Lower leg skin (tissue), 4 donors: ENCODE data around the gene PDE3B. TPM values are rescaled to one million over a fixed set of nuclear protein-coding genes. Genes with fewer than 3 reads are reported as not detected.
"Not testable (repeated sequence)": the region's sequence is repeated elsewhere in the genome, so short reads cannot be mapped to it uniquely, and the experiment has no call there.

ENCODE experiments used
- DNase-seq, 2 donors: peaks; one replicate each; pipeline ENCODE4 v3.0.0-alpha.2; 2019; ENCODE audit warnings: low spot score in 2 of 2
- H3K4me3 ChIP-seq: fragments of 200-600 bp; sonication (generic); 2 replicates; pipeline ENCODE4 v1.5.1; 2017; ENCODE audit warnings: mild to moderate bottlenecking, low read depth; ENCODE audit not compliant: poor library complexity, severe bottlenecking
- CTCF ChIP-seq, 3 donors: fragments of 450-650 bp; IDR thresholded peaks; one replicate each; pipeline ENCODE4 v1.5.1; 2016; ENCODE audit warnings: antibody characterized with exemption in 3 of 3, mild to moderate bottlenecking in 3 of 3, moderate library complexity in 2 of 3
- POLR2A ChIP-seq, 2 donors: fragments of 450-650 bp; IDR thresholded peaks; one replicate each; pipeline ENCODE4 v1.6.1; 2016 to 2017; ENCODE audit warnings: antibody characterized with exemption in 2 of 2, mild to moderate bottlenecking in 1 of 2, moderate library complexity in 1 of 2
- WGBS, 2 donors: methylation state at CpG; one replicate each; pipeline ENCODE4 v1.1.5; 2018; 5-methylcytosine and 5-hydroxymethylcytosine counted together
- intact Hi-C: fragments of 100-400 bp; cut with DNase I; formaldehyde crosslinking; loops from one replicate; pipeline ENCODE4 v1.15.0; 2023; ENCODE audit warnings: low total_unique reads
- total RNA-seq, 4 donors: library from RNA; depleted of rRNA; stranded (reverse); fragments of >200 nt; gene quantifications; one replicate each; pipeline ENCODE4 v1.1.0, GENCODE V29; 2016

The PDE3B gene
- total RNA-seq, 4 donors from 2014 or later = 0.88 to 4.3 (median 2.1) TPM

GRCh38 chr11:14676068-14676467 lies 32.5 kb downstream of the PDE3B start:
- no peak for DNase-seq
- TF ChIP-seq CTCF (IDR thresholded peaks at IDR 0.05) (no peak), POLR2A (IDR thresholded peaks at IDR 0.05) (no peak)
- intact Hi-C loops = no loop called here
- 86 to 95% methylated on average over 2 of the region's 2 CpGs for WGBS, 2 donors
- no peak overlapping the region for H3K4me3 ChIP-seq

- intact Hi-C loops = no loop called here
- no peak for TF ChIP-seq POLR2A (IDR thresholded peaks at IDR 0.05)
- no peak for TF ChIP-seq CTCF (IDR thresholded peaks at IDR 0.05)
- H3K4me3 ChIP-seq = no peak overlapping the region
- DNase-seq = no peak
- WGBS, 2 donors = 93 to 96% methylated on average over 2 of the region's 2 CpGs
Observed at GRCh38 chr11:14677146-14677545, 33.5 kb downstream of the PDE3B start.

- DNase-seq = no peak
- TF ChIP-seq POLR2A (IDR thresholded peaks at IDR 0.05) (no peak), CTCF (IDR thresholded peaks at IDR 0.05) (no peak)
- H3K4me3 ChIP-seq = no peak overlapping the region
- 76 to 89% methylated on average over 2 of the region's 2 CpGs for WGBS, 2 donors
- intact Hi-C loops = no loop called here
Observed at GRCh38 chr11:14678350-14678749, 34.7 kb downstream of the PDE3B start.

GRCh38 chr11:14679662-14680061 lies 36.1 kb downstream of the PDE3B start:
- no peak overlapping the region for H3K4me3 ChIP-seq
- intact Hi-C loops = no loop called here
- WGBS, 2 donors = 84 to 91% methylated on average over 3 of the region's 3 CpGs
- TF ChIP-seq POLR2A (IDR thresholded peaks at IDR 0.05) (no peak), CTCF (IDR thresholded peaks at IDR 0.05) (no peak)
- no peak for DNase-seq

- intact Hi-C loops, DNase-seq, H3K4me3 ChIP-seq: not testable (repeated sequence)
- WGBS, 2 donors = 69 to 70% methylated on average over 6 of the region's 6 CpGs
Observed at GRCh38 chr11:14684234-14684915, 40.8 kb downstream of the PDE3B start.

- no peak for DNase-seq
- intact Hi-C loops = no loop called here
- TF ChIP-seq POLR2A (IDR thresholded peaks at IDR 0.05) (no peak), CTCF (IDR thresholded peaks at IDR 0.05) (no peak)
- no peak overlapping the region for H3K4me3 ChIP-seq
Observed at GRCh38 chr11:14687456-14687855, 43.9 kb downstream of the PDE3B start.
